ENCODE data around the gene AADACL3. TPM values are rescaled to one million over a fixed set of nuclear protein-coding genes. Genes with fewer than 3 reads are reported as not detected.
A peak's percentile ranks its signal among the peaks of the same experiment; 100 is the strongest.

Gene AADACL3
- total and polyA plus RNA-seq, 9 of the 15 experiments (the other 6 are each of a cell fraction or from before 2014, with no cell fraction given) = not detected

DNA sequence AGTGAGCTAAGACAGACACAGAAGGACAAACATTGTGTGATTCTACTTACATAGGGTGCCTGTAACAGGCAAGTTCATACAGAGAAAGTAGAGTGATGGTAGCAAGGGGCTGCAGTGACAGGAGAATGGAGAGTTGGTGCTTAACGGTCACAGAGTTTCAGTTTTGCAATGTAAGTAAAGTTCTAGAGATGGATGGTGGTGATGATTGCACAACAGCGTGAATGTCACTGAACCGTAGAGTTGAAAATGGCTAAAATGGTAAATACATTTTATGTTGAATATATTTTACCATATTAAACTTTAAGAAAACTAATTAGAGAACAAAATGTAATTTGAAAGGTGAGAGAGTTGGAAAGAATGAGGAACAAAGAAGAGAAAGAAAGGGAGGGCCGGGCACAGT lies 38.8 kb downstream of the AADACL3 start:
- Histone ChIP-seq H3K9me3 (replicated peaks; ENCODE audit: control insufficient read depth, insufficient read depth, low read depth, low read length) (no peaks in the 10 kb centered on the region), H3K4me1 (replicated peaks in 1 of 2; ENCODE audit: control insufficient read depth in 2 of 2, insufficient read depth in 2 of 2, low read length in 2 of 2) (no peaks in the 10 kb centered on the region; a peak in 1 of 5 replicates), H3K79me2 (ENCODE audit: control insufficient read depth, insufficient read depth, low read length) (no peaks in the 10 kb centered on the region), H3K27me3 (ENCODE audit: control insufficient read depth in 2 of 2, insufficient read depth in 2 of 2, low read length in 2 of 2) (peaks cover 13 to 29% of the 10 kb centered on the region in 2 experiments; a peak in 4 of 5 replicates), H3K36me3 (ENCODE audit: control insufficient read depth, insufficient read depth, low read length) (no peaks in the 10 kb centered on the region), H3K4me3 (no peak overlapping the region), H2AFZ (ENCODE audit: low read depth, low read length) (no peak overlapping the region), H4K20me1 (replicated peaks; ENCODE audit: control insufficient read depth, insufficient read depth, low read length) (no peaks in the 10 kb centered on the region), H3K9ac (ENCODE audit: insufficient read depth in 1 of 2, low read depth in 2 of 2, low read length in 2 of 2) (no peak overlapping the region), H3K27ac (ENCODE audit: extremely low read depth, low read depth, low read length) (no peak overlapping the region), H3K9me1 (ENCODE audit: control insufficient read depth, insufficient read depth, low read length) (no peaks in the 10 kb centered on the region), H3K4me2 (ENCODE audit: insufficient read depth, low read length) (no peak overlapping the region)
- POLR2A ChIA-PET = no interaction called here
- 0% methylated on average over 4 of the region's 4 CpGs for WGBS (ENCODE audit: insufficient coverage, low coverage, missing lambda C conversion rate)
- CTCF ChIA-PET (ENCODE audit: low intra/inter-chr PET ratio) = no interaction called here
- no peak for DNase-seq (ENCODE audit: extremely low read depth in 1 of 4, low spot score in 3 of 4)
- no peak for FAIRE-seq
- in situ Hi-C loops (cut with MboI) (no loop called here), intact Hi-C loops (cut with micrococcal nuclease) (no loop called here)
- no peak for ATAC-seq
- TF ChIP-seq ZNF780A (CRISPR knock-in tag; IDR thresholded peaks at IDR 0.05) = no peak
- TF ChIP-seq CEBPB (tag; IDR thresholded peaks at IDR 0.05) = peak; percentile 87
- no peak for TF ChIP-seq PURB (CRISPR knock-in tag; IDR thresholded peaks at IDR 0.05; ENCODE audit: low read depth)
- TF ChIP-seq CEBPG (CRISPR knock-in tag; IDR thresholded peaks at IDR 0.05) = no peak
- peak; percentile 80 to 81 for TF ChIP-seq CEBPG (tag; conservative IDR thresholded peaks at IDR 0.05 in 1 of 2, IDR thresholded peaks at IDR 0.05 in 1 of 2)
- no TSS peak for BruUV-seq (replicated peaks)

DNA sequence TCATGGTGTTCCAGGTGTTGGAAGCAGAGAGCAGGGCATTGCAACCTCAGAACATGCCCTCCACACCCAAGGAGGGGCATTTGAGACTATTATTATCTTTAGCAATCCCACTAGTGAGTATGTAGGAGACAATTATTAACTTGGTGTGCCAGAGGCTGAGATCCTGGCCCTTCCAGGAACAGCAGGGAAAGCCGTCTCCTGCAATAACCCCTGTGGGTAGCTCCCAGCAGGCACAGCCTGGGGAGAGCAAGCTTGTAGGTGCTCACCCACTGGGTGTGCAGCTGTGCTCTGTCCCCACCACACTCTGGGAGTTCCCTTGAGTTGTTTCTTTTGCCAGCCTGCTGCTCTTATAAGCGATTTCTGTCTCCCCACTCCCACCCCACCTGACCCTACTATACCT lies 40.4 kb downstream of the AADACL3 start:
- Histone ChIP-seq H3K9me3 (replicated peaks; ENCODE audit: control insufficient read depth, insufficient read depth, low read depth, low read length) (no peaks in the 10 kb centered on the region), H3K36me3 (ENCODE audit: control insufficient read depth, insufficient read depth, low read length) (no peaks in the 10 kb centered on the region), H3K4me2 (ENCODE audit: insufficient read depth, low read length) (no peak overlapping the region), H3K4me3 (no peak overlapping the region), H4K20me1 (replicated peaks; ENCODE audit: control insufficient read depth, insufficient read depth, low read length) (no peaks in the 10 kb centered on the region), H3K27me3 (ENCODE audit: control insufficient read depth in 2 of 2, insufficient read depth in 2 of 2, low read length in 2 of 2) (peaks cover 13 to 38% of the 10 kb centered on the region in 2 experiments; a peak in 4 of 5 replicates), H3K9ac (ENCODE audit: insufficient read depth in 1 of 2, low read depth in 2 of 2, low read length in 2 of 2) (no peak overlapping the region), H3K27ac (ENCODE audit: extremely low read depth, low read depth, low read length) (no peak overlapping the region), H2AFZ (ENCODE audit: low read depth, low read length) (no peak overlapping the region), H3K9me1 (ENCODE audit: control insufficient read depth, insufficient read depth, low read length) (no peaks in the 10 kb centered on the region), H3K79me2 (ENCODE audit: control insufficient read depth, insufficient read depth, low read length) (no peaks in the 10 kb centered on the region), H3K4me1 (replicated peaks in 1 of 2; ENCODE audit: control insufficient read depth in 2 of 2, insufficient read depth in 2 of 2, low read length in 2 of 2) (no peaks in the 10 kb centered on the region; a peak in 1 of 5 replicates)
- no peak for DNase-seq (ENCODE audit: extremely low read depth in 1 of 4, low spot score in 3 of 4)
- POLR2A ChIA-PET = interaction anchor here (0.9 to 1.4 kb wide), 3 partner anchors 10 to 44 kb away, joined by 3 to 7 read pairs (median 3); partner anchors contain the start of gene CFAP107
- ATAC-seq = no peak
- intact Hi-C loops (cut with micrococcal nuclease) (no loop called here), in situ Hi-C loops (cut with MboI) (no loop called here)
- WGBS (ENCODE audit: insufficient coverage, low coverage, missing lambda C conversion rate) = 3% methylated on average over 2 of the region's 2 CpGs
- no peak for FAIRE-seq
- CTCF ChIA-PET (ENCODE audit: low intra/inter-chr PET ratio) = no interaction called here
- no TSS peak for BruUV-seq (replicated peaks)
- TF ChIP-seq CBFB (CRISPR knock-in tag; IDR thresholded peaks at IDR 0.05) = no peak
- TF ChIP-seq, protein P1, sequence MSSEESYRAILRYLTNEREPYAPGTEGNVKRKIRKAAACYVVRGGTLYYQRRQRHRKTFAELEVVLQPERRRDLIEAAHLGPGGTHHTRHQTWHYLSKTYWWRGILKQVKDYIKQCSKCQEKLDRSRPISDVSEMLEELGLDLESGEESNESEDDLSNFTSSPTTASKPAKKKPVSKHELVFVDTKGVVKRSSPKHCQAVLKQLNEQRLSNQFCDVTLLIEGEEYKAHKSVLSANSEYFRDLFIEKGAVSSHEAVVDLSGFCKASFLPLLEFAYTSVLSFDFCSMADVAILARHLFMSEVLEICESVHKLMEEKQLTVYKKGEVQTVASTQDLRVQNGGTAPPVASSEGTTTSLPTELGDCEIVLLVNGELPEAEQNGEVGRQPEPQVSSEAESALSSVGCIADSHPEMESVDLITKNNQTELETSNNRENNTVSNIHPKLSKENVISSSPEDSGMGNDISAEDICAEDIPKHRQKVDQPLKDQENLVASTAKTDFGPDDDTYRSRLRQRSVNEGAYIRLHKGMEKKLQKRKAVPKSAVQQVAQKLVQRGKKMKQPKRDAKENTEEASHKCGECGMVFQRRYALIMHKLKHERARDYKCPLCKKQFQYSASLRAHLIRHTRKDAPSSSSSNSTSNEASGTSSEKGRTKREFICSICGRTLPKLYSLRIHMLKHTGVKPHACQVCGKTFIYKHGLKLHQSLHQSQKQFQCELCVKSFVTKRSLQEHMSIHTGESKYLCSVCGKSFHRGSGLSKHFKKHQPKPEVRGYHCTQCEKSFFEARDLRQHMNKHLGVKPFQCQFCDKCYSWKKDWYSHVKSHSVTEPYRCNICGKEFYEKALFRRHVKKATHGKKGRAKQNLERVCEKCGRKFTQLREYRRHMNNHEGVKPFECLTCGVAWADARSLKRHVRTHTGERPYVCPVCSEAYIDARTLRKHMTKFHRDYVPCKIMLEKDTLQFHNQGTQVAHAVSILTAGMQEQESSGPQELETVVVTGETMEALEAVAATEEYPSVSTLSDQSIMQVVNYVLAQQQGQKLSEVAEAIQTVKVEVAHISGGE (CRISPR knock-in tag; IDR thresholded peaks at IDR 0.05) = no peak
